GM21528 (cell line): ENCODE measurements around the gene SOCS6.
"Not testable (repeated sequence)": the region's sequence is repeated elsewhere in the genome, so short reads cannot be mapped to it uniquely, and the experiment has no call there.

ENCODE experiments used
- ATAC-seq: cut with Tn5 transposase; IDR thresholded peaks from one replicate; pipeline ENCODE4 v1.9.1; 2021; ENCODE audit warnings: mild to moderate bottlenecking, moderate library complexity; ENCODE audit not compliant: unreplicated experiment, low FRiP score

The SOCS6 gene

GRCh38 chr18:70321616-70322015, 32.8 kb downstream of the SOCS6 start:
- no peak for ATAC-seq

- ATAC-seq: no peak
Measured at GRCh38 chr18:70322385-70322784, 33.5 kb downstream of the SOCS6 start.

- no peak for ATAC-seq
Measured at GRCh38 chr18:70322928-70323327, 34.1 kb downstream of the SOCS6 start.

GRCh38 chr18:70324897-70325296, 36.1 kb downstream of the SOCS6 start:
- ATAC-seq: no peak

GRCh38 chr18:70326255-70326654, 37.4 kb downstream of the SOCS6 start:
- ATAC-seq: no peak

GRCh38 chr18:70328169-70328568, 39.3 kb downstream of the SOCS6 start:
- no peak for ATAC-seq

- no peak for ATAC-seq
Measured at GRCh38 chr18:70329071-70329470, 40.2 kb downstream of the SOCS6 start.

- ATAC-seq: no peak
Measured at GRCh38 chr18:70330887-70331286, 42.0 kb downstream of the SOCS6 start.

GRCh38 chr18:70331456-70332097, 42.7 kb downstream of the SOCS6 start:
- no peak for ATAC-seq

GRCh38 chr18:70332694-70333093, 43.8 kb downstream of the SOCS6 start:
- ATAC-seq: no peak

- ATAC-seq: no peak
Measured at GRCh38 chr18:70333316-70333715, 44.5 kb downstream of the SOCS6 start.

- ATAC-seq: no peak
Measured at GRCh38 chr18:70333757-70334156, 44.9 kb downstream of the SOCS6 start.

GRCh38 chr18:70334264-70334663, 45.4 kb downstream of the SOCS6 start:
- ATAC-seq: no peak

GRCh38 chr18:70334728-70335329, 46.0 kb downstream of the SOCS6 start:
- ATAC-seq: no peak

- no peak for ATAC-seq
Measured at GRCh38 chr18:70335892-70336726, 47.3 kb downstream of the SOCS6 start.

GRCh38 chr18:70337139-70337972, 48.5 kb downstream of the SOCS6 start:
- ATAC-seq: no peak

GRCh38 chr18:70338890-70339289, 50.0 kb downstream of the SOCS6 start:
- ATAC-seq: no peak

GRCh38 chr18:70339915-70340314, 51.1 kb downstream of the SOCS6 start:
- no peak for ATAC-seq

- ATAC-seq: not testable (repeated sequence)
Measured at GRCh38 chr18:70348481-70348880, 59.6 kb downstream of the SOCS6 start.

GRCh38 chr18:70349316-70349715, 60.5 kb downstream of the SOCS6 start:
- no peak for ATAC-seq

- ATAC-seq: no peak
Measured at GRCh38 chr18:70354080-70354479, 65.2 kb downstream of the SOCS6 start.
